ENCODE measurements around the gene MICB.
"Not testable (repeated sequence)": the region's sequence is repeated elsewhere in the genome, so short reads cannot be mapped to it uniquely, and the experiment has no call there.

The MICB gene

DNA sequence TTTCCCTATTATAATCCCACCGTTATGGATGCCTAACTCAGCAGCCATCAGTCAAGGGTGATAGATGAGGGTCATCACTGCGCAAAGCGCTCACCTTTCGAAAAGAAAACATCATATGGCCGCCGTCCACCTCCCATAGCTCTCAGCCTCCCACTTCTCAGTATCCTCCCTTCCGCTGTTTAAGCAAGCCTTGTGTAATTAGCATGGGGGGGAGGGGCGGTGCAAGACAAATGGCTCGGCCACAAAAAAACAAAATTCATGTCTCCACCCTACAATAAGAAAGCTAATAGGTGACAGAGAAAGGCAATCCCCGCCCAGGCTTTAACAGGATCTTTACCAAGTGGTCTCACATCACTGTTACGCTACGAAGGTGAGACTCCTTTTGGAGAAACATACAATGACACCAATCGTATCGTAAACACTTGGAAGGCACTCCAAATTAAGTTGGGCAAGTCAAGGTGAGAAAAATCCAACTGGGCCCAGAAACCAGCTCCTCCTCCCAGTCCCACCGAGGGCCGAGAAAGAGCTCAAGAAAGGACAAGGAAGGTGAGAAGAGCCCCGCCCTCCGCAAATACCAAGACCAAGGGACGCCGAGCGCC is 43.2 kb downstream of the MICB start:
- DNase-seq (ENCODE audit: low read depth, low spot score) = no peak

DNA sequence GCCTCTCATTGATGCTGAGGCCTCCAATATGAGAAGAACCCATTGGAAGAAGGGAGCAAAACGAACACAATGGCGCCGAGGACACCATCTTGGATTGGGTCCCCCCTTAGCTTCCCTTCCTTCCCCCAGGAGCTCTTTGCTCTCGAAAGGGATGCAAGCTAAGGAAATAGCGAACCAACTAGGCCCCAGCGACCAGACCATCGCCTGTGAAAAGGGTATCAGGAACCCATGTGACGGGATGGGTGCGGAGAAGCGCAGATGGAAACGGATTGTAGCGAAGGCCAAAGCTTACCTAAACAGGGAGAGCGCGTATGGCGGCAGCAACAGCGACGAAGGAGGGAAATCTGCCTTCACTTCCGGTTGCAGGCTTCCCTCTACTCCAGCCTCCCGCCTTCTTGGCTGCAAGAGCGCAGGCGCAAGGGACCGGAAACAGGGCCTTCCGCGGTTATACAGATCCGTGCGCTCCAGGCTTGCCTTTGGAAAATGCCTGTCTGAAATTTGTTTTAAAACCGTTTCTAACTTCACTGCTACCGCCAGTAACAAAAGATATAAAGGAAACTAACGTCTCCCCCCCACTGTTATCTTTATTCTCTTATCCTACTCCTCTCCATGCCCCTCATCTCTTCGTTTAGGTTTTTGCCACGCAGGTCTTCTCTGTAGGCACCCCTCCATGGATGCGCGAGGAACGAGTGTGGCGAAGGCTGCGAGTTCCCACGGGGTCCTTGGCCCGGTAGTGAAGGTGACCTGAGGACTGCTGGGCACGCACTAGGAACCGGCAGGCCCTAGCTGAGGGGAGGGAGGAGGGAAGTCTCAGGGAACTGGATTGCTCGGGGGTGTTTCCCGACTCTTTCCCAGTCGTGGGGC is 43.9 kb downstream of the MICB start, which contains the start of gene DDX39B:
DDX39B (minus strand) TSS at position 346 of the 864 bp plus-strand sequence. CDS start 1,471 bp downstream, outside the sequence.
- DNase-seq (ENCODE audit: low read depth, low spot score) = peak; percentile 89

DNA sequence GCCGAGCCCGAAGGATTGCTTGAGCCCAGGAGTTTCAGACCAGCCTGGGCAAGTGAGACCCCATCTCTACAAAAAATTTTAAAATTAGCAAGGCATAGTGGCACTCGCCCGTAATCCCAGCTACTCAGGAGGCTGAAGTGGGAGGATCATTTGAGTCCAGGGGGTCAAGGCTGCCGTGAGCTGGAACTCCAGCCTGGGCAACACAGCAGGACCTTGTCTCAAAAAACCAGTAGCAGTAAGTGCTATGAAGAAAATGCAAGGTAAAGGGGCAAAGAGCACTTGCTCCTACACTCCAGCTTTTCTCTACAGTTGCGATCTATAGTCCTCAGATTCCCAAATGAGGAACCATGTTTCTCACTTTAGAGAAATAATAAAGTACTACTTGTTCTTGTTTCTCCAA is 45.7 kb downstream of the MICB start:
- DNase-seq (ENCODE audit: low read depth, low spot score) = no peak

DNA sequence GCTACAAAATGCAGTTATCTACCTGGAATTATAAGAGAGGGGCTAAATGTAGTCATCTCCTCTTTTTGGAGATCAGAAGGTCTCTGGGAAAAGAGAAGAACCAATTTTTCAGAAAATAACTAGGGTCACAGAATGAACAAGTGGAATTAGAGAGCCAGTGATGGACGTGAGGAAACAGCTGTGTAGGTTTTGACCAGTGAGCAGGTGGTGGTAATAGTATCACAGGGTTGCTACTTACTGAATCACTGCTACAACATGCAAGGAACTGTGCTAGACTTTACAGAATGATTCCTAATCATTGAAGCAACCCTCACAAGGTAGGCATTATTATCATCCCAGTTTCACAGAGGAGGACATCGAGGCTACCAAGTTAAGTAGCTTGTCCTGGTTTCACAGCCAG is 46.7 kb downstream of the MICB start:
- DNase-seq (ENCODE audit: low read depth, low spot score) = no peak

DNA sequence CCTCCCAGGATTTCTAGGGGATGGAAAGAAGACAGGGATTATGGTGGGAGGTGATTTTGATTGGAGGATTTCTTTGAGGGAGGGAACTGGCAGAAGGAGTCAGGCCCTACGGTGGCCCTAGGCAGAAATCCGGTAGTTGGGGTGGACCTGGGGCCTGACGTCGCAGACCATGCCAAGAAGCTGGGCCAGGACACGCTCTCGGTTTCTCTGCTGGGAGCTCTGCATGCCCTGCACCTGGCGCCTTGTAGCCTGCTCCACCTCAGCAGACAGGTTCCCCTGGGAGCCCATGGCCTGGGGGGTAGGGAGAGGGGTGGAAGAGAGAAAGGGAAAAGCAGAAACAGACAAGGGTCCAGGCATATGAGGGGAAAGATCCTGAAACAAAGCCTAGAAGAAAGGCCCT is 47.3 kb downstream of the MICB start:
- DNase-seq (ENCODE audit: low read depth, low spot score) = no peak

DNA sequence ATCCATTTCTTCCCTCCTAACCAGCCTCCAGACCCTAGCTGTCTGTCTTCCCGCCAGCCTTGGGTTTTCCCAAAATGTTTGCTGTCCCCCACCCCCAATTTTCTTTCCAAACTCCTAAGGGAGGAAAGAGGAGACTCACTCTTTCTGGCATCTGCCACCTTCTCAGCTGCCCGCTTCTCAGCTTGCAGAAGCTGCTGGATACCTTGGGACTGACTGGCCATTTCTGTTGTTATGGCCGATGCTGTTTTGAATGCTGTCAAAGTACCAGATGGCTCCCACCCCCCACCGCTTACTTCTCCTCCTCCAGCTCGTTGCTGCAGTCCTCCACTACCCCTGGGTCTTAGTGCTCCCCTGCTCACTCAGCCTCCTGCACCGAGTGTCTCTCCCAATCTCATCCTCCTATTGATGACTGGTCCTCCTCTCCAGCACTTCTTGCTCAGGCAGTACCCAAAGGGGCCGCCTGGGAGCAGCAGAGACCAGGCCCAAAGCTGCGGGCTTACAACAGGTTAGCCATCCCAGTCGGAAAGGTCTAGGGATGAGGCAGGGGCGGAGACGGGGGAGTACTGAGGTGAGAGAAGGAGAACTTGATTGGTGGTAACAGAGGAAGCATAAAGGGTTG is 48.5 kb downstream of the MICB start, which contains the start of gene ATP6V1G2:
ATP6V1G2 (minus strand) TSS at position 270 of the 619 bp plus-strand sequence; CDS start at position 221, 49 bp downstream.
- peak; percentile 98 for DNase-seq (ENCODE audit: low read depth, low spot score)

DNA sequence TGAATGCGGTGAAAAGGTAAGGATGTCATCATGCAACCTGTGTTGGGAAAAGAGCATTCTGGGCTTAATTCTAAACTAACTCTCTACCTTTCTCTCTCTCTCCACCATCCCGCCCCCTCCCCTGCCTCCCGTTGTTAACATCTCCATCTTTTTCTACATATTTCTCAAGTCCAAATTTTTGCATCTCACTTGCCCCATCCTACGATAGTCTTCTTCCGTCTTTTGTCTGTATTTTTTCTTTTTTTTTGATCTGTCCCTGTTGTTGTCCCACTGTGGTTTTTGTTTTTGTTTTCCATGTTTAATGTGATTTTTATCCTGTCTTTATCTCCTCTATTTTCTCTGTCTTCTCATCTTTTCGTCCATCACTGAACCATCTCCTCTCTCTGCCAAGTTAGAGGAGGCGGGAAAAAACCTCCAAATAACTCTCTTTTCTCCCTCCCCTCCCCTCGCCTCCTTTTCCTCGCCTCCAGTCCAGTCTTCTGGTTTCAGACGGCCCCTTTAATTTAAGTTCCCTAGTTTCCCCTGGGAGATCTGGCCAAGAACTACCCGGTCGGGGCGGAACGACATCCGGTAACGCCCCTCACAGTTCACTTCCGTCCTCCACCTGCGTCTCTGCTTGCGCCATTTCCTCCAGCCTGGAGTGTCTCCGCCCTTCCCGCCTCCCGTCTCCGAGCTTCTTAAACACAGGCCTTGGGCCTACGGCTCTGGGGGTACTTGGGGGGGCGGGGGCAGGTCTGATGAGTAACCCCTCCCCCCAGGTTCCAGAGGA is 49.2 kb downstream of the MICB start, which contains the start of gene NFKBIL1:
NFKBIL1 (plus strand) TSS at position 651 of the 769 bp plus-strand sequence; CDS start at position 738, 87 bp downstream.
- DNase-seq (ENCODE audit: low read depth, low spot score) = peak; percentile 97

DNA sequence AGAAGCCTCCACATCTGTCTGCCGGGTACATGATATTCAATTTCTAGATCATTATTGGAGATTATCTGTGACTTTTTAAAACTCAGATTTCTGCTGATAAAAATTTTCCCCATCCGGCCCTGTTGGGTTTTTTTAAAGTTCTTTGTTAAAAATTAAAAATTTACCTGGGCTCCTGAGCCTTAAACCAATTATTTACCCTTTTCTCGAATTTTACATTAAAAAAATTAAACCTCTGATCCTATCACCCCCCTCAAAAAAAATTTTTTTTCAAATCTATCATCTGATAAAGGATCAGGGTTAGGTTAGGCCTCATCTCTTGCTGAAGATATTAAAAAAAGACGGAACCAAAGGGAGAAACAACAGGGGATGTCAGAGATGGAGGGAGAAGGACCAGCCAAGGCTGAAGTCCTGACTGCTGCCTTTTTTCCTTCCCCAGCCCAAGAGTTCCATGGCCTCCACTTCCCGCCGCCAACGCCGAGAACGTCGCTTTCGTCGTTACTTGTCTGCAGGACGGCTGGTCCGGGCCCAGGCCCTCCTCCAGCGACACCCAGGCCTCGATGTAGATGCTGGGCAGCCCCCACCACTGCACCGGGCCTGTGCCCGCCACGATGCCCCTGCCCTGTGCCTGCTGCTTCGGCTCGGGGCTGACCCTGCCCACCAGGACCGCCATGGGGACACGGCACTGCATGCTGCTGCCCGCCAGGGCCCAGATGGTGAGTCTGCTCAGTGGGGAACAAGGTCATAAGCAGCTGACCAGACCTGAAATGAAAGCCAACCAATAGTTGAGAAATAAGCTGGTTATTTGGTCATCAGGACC is 50.0 kb downstream of the MICB start:
- DNase-seq (ENCODE audit: low read depth, low spot score) = no peak

DNA sequence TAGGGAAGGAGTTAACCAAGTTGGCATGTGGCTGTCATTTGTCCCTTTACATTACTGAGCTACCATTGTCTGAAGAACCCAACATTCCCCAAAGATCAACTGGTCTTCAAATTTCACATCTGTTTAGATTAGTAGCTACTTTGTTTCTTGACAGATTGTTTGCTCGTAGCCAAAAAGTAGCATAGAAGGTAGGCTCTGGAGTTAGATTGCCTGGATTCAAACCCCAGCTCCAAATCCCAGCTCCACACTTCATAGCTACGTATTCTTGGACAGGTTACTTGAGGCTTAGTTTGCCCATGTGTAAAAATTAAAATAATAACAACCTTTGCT is 50.6 kb downstream of the MICB start:
- no peak for DNase-seq (ENCODE audit: low read depth, low spot score)

DNA sequence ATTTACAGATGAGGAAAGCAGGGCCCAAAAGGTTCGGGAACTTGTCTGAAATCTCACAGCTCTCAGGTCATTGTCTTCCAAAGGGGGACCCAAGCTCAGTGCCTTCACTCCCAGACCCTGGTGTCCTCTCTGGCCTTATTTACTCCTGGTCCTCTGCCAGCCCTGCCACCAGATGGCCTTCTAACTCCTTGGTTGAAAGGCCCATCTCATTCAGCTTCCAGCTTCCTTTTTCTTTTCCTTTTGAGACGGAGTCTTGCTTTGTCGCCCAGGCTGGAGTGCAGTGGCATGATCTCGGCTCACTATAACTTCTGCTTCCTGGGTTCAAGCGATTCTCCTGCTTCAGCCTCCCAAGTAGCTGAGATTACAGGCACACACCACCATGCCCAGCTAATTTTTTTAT is 53.4 kb downstream of the MICB start:
- DNase-seq (ENCODE audit: low read depth, low spot score) = not testable (repeated sequence)

DNA sequence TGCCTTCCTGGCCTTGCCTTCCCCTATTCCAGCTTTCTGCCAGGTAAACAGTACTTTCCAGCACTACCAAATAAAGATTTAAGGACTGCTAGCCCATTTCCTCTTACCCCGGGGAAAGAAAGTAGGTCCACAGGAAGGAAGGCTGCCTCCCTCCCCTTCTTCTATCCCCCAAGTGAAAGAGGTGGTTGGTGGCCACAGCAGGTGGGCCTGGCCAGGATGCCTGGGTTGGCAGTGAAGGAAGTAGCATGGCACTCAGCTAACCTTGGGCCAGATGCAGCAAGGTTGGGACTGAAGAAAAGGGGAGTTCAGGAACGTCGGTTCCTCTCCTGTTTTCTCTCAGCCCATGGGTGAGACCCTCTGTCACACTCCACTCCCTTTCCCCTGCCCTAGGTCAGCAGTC is 58.4 kb downstream of the MICB start:
- no peak for DNase-seq (ENCODE audit: low read depth, low spot score)

DNA sequence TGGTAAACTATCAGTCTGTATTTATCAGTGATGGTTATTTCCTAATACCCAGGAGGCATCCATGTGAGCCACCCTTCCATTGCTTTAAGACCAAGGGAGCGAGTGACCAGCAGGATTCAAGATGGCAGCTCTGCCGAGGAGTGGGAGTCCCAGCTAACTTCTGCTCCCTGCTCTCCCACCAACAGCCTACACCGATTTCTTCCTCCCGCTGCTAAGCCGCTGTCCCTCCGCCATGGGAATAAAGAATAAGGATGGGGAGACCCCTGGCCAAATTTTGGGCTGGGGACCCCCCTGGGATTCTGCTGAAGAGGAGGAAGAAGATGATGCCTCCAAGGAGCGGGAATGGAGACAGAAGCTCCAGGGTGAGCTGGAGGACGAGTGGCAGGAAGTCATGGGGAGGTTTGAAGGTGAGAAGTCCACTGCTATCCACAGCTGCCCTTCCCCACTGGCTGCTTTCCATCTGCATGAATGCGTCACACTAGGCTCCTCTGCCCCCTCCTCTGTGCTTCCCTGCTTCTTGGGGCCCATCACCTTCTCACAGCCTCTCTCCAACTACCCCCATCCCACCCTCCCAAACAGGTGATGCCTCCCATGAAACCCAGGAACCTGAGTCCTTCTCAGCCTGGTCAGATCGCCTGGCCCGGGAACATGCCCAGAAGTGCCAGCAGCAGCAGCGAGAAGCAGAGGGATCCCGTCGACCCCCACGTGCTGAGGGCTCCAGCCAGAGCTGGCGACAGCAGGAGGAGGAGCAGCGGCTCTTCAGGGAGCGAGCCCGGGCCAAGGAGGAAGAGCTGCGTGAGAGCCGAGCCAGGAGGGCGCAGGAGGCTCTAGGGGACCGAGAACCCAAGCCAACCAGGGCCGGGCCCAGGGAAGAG is 59.7 kb downstream of the MICB start:
- no peak for DNase-seq (ENCODE audit: low read depth, low spot score)

DNA sequence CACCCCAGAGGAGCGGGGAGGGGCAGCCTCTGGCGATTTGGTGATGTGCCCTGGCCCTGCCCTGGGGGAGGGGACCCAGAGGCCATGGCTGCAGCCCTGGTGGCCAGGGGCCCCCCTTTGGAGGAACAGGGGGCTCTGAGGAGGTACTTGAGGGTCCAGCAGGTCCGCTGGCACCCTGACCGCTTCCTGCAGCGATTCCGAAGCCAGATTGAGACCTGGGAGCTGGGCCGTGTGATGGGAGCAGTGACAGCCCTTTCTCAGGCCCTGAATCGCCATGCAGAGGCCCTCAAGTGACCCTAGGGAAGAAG is 60.3 kb downstream of the MICB start:
- no peak for DNase-seq (ENCODE audit: low read depth, low spot score)

DNA sequence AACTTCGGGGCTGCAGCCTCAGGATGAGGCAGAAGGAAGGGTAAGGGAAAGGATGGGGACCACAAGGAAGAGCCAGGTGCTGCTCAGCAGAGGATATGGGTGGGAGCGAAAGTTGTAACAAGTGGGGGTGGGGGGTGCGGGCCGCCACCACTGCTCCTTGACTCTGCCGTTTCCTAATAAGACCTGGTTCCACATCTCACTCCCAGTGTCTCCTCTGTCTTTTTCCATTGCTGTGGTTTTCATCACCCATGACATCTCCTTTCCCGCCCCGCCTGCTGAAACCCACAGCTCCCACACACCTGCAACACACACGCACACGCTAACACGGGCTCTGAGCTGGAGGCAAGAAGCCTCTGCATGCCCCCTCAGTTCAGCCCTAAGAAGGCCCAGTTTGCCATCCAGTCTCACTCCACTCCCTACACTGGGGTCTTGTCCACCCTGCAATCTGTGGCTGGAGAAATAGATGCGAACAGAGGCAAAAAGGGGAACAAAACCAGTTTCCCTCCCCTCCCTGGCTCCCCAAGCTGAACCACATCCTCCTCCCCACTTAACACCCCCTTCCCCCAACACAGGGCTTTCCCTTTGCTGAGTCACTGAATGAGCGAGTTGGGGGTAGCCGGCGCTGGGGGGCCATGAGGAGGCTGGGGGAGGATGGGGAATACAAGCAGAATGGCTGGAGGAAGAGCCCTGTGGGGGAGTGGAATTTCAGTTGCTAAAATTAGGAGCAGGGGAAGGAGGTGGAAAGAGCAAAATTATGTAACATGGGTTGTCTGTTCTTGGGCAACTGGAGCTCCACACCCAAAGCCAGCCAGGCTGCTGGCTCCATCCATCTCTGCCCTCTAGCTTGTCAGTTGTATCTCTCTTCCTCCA is 60.9 kb downstream of the MICB start:
- no peak for DNase-seq (ENCODE audit: low read depth, low spot score)

DNA sequence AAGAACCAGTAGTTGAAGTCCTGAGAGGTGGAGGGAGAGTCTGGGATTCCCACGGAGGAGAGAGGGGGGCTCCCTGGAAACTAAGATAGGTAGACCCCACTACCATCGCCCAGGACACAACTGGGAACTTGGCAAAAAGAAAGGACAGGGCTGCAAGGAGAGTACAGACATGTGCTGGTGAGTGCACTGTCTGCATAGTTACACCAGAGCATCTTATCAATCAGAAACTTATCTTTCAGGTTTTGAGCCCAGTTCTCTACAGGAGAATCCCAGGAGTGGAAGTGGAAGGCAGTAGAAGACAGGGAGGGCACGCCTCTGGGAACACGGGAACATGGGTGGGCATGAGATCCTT is 61.6 kb downstream of the MICB start:
- no peak for DNase-seq (ENCODE audit: low read depth, low spot score)

DNA sequence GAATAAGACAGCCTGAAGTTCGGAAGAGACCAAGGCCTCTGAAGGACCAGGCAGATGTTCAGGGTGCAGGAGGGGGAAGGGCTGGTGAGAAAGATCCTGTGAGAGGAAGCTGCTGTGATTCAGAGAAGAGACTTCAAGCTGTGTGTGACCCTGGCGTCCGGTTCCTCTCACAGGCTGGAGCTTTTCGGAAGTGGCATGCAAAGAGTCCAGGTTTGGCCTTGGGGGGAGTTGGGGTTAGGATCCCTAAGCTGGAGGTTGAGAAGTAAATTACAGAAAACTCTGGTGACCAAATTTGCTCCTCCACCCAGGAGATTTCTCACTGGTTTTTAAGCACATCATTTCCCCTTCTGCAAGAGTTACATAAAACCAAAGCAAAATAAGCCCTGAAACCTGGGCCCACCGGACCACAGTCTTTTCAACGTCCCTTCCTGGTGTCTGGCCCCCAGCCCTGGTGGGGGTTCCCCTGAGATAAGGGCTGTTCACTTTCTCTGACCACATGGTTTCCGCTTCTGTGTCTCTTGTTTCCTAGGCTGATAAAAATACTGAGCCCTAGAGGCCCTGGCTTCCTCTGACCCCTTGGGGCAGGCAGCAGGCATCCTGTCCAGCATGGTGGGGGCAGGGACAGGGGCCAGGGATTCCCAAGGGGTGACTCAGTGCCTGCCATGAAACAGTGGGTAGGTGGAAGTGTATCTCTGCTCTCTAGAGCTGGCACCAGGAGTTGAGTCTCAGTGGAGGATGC is 62.2 kb downstream of the MICB start:
- no peak for DNase-seq (ENCODE audit: low read depth, low spot score)

DNA sequence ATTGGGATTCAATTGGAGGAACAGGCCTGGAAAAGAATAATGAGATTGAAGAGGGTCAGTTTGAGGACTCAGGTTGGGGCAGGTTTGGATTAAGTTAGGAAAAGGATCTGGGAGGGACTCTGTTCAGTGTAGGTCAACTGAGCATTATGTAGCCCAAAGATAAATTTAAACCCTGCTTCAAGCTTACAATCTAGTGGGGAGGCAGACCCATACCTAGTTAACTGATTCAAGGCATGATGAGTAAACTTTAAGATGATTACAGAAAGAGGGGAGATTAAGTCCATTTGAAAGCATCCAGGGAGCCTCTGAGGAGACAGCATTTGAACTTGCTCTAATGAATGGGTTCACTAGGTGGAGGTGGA is 62.7 kb downstream of the MICB start:
- no peak for DNase-seq (ENCODE audit: low read depth, low spot score)
